Endometrial microvascular endothelial cells (primary cell): ENCODE data around the gene NANOS3. TPM values are rescaled to one million over a fixed set of nuclear protein-coding genes. Genes with fewer than 3 reads are reported as not detected.

Source experiments
- in situ Hi-C: cut with HindIII; loops from 2 replicates; pipeline ENCODE4 v1.10.0; 2017; ENCODE audit warnings: low sequenced_read_pairs, low pct_unique_long_range_greater_than_20kb; ENCODE audit errors: inconsistent ontology term
- total RNA-seq: library from RNA; depleted of rRNA; stranded (reverse); fragments of >200 nt; gene quantifications from one replicate; pipeline ENCODE4 v1.2.3, GENCODE V29; 2015; ENCODE audit errors: inconsistent ontology term

The NANOS3 gene
- total RNA-seq = not detected

GRCh38 chr19:13876834-13877233 is at the start of gene NANOS3:
TSS of gene NANOS3 (plus strand) at chr19:13877134. CDS start at chr19:13877249, 115 bp downstream.
- in situ Hi-C loops = loop anchor here (25.0 kb wide), 1 partner anchor 210 kb away; the partner anchor contains the start of genes C19orf67 and SAMD1

- in situ Hi-C loops = no loop called here
Observed at GRCh38 chr19:13827656-13828055, 49.3 kb upstream of the NANOS3 start.

DNA sequence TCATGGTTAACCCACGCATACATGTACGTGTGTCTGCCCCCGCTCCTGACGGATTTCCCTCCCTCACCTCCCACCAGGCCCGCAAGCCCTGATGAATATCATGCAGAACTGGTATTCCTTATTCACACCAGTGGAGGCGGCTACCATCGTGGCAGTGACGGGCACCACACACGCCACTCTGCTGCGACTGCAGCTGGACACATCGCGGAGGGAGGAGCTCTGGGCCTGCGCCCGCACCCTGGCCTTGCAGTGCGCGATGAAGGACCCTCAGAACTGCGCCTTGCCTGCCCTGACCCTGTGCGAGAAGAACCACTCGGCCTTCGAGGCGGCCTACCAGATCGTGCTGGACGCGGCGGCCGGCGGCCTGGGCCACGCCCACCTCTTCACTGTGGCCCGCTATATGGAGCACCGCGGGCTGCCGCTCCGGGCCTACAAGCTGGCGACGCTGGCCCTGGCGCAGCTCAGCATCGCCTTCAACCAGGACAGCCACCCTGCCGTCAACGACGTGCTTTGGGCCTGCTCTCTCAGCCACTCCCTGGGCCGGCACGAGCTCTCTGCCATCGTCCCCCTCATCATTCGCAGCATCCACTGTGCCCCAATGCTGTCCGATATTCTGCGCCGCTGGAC is 46.7 kb upstream of the NANOS3 start:
- in situ Hi-C loops = no loop called here

DNA sequence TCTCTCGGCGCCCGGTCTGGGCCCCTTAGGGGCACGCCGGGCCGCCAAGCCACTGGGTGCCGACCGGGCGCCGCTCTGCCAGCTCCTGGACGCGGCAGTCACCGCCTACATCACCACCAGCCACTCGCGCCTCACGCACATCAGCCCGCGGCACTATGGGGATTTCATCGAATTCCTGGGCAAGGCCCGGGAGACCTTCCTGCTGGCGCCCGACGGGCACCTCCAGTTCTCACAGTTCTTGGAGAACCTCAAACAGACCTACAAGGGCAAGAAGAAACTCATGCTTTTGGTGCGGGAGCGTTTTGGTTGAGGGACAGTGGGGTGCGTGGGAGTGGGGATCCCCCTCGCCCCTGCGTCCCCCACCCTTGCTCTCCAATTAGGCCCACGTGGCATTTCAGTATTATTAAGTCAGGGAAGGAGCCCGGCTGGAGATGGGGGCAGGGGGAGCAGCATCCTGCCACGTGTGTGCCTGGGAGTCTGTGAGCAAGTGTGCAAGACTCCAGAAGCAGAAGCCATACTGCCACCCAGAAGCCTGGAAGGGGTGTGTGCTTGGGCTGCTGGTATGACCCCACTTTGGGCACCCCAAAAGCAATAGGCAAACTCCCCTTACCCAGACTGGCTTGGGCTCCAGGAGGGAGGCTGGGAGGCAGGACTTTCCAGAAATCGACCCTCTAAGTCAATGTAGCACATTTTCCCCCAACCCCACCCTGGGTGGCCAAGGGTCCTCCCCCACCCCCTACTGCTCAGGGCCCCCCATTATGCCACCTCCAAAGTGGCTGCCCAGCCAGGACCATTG is 46.0 kb upstream of the NANOS3 start:
- in situ Hi-C loops = no loop called here

DNA sequence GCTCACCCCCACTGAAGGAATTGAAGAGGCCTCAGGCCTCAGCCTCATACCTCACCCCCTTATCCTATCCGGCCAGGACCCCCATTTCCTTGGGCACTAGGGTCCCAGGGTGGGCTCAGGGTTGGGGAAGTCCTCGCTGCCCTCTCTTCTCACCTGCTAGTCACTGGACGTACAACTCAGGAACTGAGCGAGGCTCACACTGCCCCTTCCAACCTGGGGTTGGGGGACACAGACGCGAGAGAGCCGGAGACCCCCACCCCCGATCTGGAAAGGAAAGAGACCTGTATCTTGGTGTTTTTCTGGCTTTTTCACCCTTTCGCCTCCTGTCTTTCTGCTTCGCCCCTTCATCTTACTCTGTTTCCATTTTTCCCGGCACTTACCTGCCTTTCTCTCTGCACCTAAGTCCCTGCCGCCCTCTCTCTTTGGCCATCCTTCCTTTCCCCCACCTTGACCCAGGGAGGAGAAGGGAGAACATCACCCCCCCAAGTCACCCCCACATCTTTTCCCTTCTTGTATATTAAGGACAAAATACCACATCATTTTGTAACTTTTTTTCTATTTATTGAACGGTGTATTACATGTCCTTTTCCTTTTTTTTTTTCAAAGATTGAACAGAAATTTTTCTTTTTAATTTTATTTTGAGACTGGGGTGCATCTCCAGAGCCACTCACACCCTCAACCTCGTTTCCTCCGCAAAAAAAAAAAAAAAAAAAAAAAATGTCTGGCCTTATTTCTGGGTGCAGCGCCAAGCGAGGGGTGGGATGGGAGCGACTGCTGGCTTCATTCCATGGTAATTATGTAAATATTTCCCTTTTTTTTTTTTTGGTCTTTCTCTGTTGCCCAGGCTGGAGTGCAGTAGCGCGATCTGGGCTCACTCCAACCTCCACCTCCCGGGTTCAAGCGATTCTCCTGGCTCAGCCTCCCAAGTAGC is 45.1 kb upstream of the NANOS3 start:
- in situ Hi-C loops = no loop called here

GRCh38 chr19:13833330-13834243 is 43.3 kb upstream of the NANOS3 start:
- in situ Hi-C loops = no loop called here

DNA sequence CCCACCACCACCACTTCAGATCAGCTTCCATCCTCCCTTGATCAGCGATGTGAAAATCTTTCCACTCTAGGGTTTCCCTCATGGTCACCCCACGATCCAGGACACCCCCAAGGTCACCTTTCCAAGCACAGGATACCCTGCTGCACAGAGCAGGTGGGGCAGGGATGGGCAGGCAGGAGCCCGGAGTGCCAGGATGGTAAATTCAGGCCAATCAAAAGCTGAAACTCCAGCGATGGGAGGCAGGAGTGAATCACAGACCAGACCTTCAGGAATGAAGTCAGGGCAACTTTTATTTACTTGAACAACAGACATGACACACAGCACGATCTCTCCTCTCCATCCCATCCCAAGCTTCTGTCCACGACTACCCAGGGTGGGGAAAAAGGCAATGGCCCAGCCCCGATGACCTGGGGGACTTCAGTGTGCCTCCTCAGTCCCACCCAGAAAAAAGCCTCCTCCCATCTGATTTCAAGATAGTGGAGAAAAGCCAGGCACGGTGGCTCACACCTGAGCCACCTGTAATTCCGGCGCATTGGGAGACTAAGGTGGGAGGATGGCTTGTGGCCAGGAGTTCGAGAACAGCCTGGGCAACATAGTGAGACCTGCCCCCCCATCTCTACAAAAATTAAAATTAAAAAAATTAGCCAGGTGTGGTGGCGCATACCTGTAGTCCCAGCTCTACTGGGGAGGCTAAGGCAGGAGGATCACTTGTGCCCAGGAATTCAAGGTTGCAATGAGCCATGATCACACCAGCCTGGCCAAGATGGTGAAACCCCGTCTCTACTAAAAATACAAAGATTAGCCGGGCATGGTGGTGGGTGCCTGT is 42.5 kb upstream of the NANOS3 start:
- in situ Hi-C loops = no loop called here

GRCh38 chr19:13835791-13836723 is 40.9 kb upstream of the NANOS3 start:
- in situ Hi-C loops = no loop called here

GRCh38 chr19:13838435-13839129 is 38.4 kb upstream of the NANOS3 start:
- in situ Hi-C loops = no loop called here

- in situ Hi-C loops = no loop called here
Observed at GRCh38 chr19:13839130-13839937, 37.6 kb upstream of the NANOS3 start.

DNA sequence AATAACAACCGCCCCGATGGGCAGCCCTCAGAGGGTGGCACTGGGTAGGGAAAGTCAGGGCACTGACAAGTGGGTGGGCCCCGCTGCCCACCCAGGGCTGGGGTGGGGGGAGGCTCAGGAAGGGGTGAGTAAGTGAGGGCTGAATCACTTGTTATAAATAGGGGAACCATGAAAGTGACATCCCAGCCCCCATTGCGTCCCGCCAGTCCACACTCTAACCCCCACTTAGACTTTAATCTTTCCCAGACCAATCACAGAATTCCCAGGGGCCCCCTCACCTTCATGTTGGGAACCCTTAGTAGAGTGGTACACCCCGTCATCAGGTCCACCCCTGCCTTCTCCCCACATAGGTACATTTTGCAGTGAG is 37.0 kb upstream of the NANOS3 start:
- in situ Hi-C loops = no loop called here

DNA sequence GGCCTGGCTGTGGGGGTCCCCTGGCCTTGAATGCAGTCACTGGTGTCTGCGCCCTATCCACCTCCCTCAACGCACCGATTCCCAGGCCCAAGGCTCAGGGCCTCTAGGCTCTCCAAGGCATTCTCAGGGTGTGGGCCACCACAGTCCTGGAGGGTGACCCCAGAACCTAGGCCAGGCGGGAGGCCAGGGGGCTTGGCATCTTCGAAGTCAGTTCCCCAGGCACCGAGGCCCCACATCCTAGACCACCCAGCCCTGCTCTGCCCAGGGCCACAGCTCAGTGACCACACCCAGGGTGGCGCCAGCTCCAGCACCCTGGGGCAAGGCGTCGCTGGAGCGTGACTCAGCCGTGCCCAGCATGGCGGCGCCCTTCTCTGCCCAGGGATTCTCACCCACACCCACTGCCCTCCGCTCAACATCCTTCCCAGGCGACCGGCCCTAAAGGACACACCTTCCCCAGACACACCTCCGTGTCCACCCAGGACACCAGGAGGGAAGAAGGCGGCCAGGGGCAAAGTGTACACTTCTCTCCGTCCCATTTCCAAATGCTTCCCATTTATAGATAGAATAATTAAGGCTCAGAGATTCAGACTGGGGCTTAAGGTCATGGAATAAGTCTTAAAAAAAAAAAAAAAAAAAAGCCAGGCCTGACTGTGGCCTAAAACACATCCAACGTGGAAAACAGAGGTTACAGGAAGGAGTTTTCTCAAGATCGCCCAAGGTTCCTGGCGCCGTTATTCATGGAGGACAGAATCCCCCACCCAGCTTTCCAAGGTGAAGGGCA is 36.4 kb upstream of the NANOS3 start:
- in situ Hi-C loops = no loop called here

- in situ Hi-C loops = no loop called here
Observed at GRCh38 chr19:13841086-13841961, 35.6 kb upstream of the NANOS3 start.

- in situ Hi-C loops = no loop called here
Observed at GRCh38 chr19:13841962-13842290, 35.0 kb upstream of the NANOS3 start.
